NCI-H2029 (cell line): ENCODE results near the gene SPACA4.
"Not testable (repeated sequence)": the region's sequence is repeated elsewhere in the genome, so short reads cannot be mapped to it uniquely, and the experiment has no call there.

Source experiments
- DNase-seq: peaks from one replicate; lab custom pipeline; 2025; lab: John Stamatoyannopoulos, UW

The SPACA4 gene

DNA sequence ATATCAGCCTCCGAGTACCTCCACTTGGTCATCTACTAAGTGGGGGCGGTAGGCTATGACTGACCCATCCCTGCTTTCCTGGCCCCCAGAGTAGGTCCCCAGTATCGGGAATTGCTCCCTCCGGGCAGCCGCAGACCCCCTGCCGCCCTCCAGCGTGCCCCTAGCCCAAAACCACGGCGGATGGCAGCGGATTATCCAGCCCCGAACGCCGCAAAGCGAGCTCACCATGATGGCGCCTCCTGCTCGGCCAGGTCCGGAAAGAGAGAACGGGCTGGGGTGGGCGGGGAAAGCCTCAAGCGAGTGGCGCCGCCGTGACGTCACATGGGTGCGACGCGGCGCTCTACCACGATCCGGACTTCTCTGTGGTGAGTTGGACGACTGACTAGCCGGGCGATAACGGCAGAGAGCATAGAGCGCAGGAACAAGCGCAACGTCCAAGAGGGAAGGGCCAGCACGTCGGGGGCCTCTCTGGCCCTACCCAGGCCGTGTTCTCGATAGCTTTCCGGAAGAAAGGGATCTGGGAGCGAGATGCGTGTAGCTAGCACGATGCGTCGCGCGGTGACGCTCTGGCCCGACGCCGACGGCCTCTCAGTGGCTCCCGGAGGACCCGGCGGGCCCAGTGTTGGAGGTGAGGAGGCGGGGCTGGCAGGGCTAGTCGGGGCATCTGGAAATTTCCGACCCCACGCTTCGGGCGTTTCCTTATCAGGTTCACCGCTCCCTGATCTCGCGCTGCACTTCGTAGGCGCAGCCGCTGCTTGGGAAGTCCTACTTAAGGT, 12.6 kb downstream of the SPACA4 start, which contains the start of the genes RPL18 and SPHK2:
Gene RPL18 (minus strand): TSS at position 263 of the 776 bp plus-strand sequence. CDS start 35 bp downstream, at position 228.
Gene SPHK2 (plus strand): TSS at position 591 of the 776 bp plus-strand sequence. CDS start 1,009 bp downstream, outside the sequence.
- peak; percentile 99 for DNase-seq

GRCh38 chr19:48619692-48620585, 13.4 kb downstream of the SPACA4 start:
- DNase-seq, result no peak

- no peak for DNase-seq
Observed at GRCh38 chr19:48623556-48624066, 17.1 kb downstream of the SPACA4 start.

GRCh38 chr19:48624067-48624594, 17.6 kb downstream of the SPACA4 start:
- DNase-seq, result peak; percentile 97

DNA sequence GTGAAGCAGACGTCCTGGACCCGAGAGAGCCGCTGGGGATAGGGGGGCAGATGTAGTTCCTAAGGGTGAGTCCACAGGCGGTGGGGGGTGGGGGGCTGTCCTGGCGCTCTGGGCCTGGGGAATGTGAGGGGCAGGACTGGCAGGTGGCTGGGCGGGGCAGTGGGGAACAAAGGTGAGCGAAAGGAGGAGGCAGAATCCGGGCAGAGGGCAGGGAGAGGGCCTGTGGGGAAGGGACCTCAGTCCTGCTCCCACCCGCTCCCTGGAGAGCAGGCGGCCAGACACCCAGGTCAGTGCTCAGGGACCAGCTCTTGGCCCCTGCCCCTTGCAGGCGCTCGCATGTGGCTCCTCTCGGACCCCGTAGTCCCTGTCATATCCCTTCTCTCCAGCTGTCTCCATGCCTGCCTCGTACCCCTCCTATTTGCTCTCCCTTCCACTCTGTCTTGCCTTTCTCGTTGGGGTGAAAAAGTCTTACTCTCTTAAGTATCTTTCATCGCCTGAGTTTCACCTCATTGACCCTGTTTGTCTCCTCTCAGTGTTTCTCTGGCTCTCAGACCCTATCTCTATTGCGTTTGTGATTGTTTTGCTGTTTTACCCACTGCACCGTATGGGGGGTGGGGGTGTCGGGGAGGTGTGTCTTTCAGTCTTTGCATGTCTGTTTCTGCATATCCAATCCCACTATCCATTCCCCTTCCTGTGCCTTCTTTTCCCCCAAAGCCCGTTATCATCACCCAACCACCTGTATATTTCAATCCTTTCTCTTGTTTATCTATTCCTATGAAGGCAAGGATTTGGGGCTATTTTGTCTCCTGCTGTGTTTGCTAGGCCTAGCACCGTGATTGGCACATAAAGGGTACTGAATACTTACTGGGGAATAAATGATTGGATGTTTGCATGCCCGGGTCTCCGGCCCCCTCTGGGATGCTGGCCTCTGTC, 18.5 kb downstream of the SPACA4 start:
- no peak for DNase-seq

DNA sequence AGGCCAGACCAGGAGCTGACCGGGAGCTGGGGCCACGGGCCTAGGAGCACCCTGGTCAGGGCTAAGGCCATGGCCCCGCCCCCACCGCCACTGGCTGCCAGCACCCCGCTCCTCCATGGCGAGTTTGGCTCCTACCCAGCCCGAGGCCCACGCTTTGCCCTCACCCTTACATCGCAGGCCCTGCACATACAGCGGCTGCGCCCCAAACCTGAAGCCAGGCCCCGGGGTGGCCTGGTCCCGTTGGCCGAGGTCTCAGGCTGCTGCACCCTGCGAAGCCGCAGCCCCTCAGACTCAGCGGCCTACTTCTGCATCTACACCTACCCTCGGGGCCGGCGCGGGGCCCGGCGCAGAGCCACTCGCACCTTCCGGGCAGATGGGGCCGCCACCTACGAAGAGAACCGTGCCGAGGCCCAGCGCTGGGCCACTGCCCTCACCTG, 19.4 kb downstream of the SPACA4 start:
- DNase-seq, result no peak

- no peak for DNase-seq
Observed at GRCh38 chr19:48627201-48627864, 20.8 kb downstream of the SPACA4 start.

- DNase-seq, result no peak
Observed at GRCh38 chr19:48627865-48628314, 21.3 kb downstream of the SPACA4 start.

DNA sequence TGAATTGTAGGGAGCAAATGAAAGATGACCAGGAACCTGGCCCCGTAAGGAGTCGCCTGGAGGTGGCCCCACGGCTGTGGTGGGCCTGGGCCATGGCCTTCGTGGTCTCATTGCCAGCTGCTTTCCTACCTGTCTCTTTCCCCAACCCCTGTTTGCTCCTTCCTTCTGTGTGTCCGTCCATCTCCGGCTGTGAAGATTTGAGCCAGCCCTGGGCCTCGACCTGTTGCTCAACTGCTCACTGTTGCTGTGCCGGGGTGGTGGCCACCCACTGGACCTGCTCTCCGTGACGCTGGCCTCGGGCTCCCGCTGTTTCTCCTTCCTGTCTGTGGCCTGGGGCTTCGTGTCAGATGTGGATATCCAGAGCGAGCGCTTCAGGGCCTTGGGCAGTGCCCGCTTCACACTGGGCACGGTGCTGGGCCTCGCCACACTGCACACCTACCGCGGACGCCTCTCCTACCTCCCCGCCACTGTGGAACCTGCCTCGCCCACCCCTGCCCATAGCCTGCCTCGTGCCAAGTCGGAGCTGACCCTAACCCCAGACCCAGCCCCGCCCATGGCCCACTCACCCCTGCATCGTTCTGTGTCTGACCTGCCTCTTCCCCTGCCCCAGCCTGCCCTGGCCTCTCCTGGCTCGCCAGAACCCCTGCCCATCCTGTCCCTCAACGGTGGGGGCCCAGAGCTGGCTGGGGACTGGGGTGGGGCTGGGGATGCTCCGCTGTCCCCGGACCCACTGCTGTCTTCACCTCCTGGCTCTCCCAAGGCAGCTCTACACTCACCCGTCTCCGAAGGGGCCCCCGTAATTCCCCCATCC, 22.1 kb downstream of the SPACA4 start:
- no peak for DNase-seq

GRCh38 chr19:48629297-48629598, 22.7 kb downstream of the SPACA4 start:
- DNase-seq, result no peak

DNA sequence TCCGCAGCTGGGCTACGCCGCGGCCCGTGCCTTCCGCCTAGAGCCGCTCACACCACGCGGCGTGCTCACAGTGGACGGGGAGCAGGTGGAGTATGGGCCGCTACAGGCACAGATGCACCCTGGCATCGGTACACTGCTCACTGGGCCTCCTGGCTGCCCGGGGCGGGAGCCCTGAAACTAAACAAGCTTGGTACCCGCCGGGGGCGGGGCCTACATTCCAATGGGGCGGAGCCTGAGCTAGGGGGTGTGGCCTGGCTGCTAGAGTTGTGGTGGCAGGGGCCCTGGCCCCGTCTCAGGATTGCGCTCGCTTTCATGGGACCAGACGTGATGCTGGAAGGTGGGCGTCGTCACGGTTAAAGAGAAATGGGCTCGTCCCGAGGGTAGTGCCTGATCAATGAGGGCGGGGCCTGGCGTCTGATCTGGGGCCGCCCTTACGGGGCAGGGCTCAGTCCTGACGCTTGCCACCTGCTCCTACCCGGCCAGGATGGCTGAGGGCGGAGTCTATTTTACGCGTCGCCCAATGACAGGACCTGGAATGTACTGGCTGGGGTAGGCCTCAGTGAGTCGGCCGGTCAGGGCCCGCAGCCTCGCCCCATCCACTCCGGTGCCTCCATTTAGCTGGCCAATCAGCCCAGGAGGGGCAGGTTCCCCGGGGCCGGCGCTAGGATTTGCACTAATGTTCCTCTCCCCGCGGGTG, 23.2 kb downstream of the SPACA4 start:
- DNase-seq, result no peak

DNA sequence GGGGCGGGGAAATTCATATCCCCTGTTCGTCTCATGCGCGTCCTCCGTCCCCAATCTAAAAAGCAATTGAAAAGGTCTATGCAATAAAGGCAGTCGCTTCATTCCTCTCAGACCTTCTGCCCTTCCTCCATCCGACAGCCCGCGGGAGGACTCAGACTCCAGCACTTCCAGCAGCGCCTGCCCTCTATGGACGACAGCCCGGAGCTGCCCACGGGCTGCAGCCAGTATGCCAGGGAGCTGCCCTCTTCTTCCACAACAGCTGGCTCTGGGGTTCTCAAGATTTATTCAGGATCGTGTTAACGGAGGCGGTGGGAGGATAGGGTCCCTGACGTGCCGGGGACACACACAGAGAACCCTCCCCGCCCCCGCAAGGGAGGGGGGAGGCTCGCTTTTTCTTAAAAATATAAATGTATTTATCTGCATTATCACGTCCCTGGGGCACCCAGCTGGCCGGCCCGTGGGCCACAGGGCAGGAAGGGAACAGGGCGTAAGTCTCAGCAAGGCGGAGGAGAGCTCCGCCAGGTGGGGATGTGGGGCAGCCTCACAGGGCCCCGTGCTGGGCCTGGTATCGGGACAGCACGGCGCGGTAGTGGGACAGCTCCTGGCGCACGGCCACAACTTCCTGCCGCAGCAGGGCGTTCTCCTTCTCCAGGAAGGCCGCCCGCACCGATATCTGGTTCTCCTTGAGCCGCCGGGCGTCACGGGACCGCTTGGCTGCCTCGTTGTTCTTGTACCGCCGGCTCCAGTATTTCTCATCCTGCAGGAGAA, 23.9 kb downstream of the SPACA4 start:
- DNase-seq, result no peak

DNA sequence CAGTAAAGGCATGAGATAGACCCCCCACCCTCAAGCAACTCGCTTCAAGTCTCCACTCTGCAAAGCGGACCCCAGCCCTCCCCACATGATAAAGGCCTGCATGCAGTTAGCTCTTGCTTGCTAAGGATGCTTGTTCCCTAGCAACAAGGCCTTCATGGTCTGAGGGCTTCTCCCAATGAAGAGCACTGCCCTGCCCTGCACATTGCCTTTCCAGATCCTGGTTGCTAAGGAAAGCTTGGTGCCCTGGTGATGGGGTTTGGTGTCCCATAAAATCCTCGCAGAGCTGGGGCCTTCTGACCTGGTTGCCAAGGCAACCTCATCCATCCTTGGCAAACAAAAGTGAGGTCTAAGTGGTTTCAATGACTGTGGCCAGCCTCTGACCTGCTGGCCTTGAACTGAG, 24.7 kb downstream of the SPACA4 start:
- no peak for DNase-seq

- not testable (repeated sequence) for DNase-seq
Observed at GRCh38 chr19:48632286-48632685, 25.7 kb downstream of the SPACA4 start.

GRCh38 chr19:48632692-48633147, 26.2 kb downstream of the SPACA4 start:
- no peak for DNase-seq

DNA sequence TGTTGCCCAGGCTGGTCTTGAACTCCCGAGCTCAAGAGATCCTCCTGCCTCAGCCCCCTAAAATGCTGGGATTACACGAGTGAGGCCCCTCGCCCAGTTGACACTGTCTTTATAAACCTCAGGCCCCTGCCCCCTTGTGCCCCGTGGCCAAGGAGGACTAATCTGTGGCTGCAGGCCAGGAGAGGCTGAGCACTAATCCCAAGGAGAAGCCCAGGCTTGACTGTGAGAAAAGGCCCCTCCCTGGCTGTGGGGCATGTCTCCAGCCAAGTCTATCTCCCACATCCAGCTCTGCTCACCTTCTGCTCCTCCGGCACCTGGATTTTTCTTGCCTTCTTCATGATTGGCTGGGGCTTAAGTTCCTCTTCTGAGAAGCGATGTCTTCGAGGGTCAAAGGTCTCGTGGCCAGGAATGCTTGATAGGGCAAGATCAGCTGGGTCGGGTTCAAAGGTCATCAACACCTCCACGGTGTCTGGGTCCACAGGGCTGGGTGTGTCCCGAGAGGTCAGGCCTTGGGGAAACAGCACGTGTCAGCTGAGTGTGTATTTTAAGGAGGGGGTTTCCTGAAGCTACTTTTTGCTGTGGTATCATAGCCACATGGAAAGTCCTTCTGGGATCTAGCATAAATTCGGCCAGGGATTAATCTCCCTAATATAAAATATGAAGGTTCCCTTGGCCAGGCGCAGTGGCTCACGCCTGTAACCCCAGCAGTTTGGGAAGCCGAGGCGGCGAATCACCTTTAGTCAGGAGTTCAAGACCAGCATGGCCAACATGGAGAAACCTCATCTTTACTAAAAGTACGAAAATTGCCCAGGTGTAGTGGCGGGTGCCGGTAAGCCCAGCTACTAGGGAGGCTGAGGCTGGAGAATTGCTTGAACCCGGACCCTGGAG, 26.9 kb downstream of the SPACA4 start:
- DNase-seq, result no peak

DNA sequence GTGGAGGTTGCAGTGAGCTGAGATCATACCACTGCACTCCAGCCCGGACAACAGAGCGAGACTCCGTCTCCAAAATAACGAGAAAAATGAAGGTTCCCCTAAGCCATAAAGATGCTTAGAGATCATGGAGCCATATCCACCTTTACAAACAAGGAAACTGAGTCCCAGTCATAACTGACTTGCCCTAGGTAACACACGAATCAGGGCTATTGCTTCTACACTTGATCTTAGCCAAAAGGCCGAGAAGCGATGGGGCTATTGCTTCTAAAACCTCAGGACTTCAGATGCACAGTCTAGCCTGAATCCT, 27.4 kb downstream of the SPACA4 start:
- DNase-seq, result no peak
